GM12873 (cell line): Measurements from ENCODE around the gene THAP5.

ENCODE experiments used
- CTCF ChIP-seq: IDR thresholded peaks from 2 replicates; pipeline ENCODE4 v1.5.1; 2012; ENCODE audit warnings: low read depth, mild to moderate bottlenecking, moderate library complexity, low read length, control low read depth; ENCODE audit not compliant: insufficient read depth; ENCODE audit errors: missing control alignments

Gene THAP5

GRCh38 chr7:108568801-108569380, 615 bp downstream of the THAP5 start:
- no peak for TF ChIP-seq CTCF

- no peak for TF ChIP-seq CTCF
Observed at GRCh38 chr7:108565987-108566386, 3.5 kb downstream of the THAP5 start.

- no peak for TF ChIP-seq CTCF
Observed at GRCh38 chr7:108561047-108561619, 8.4 kb downstream of the THAP5 start.

- TF ChIP-seq CTCF = no peak
Observed at GRCh38 chr7:108559253-108559652, 10.3 kb downstream of the THAP5 start.

GRCh38 chr7:108557617-108558016, 11.9 kb downstream of the THAP5 start:
- no peak for TF ChIP-seq CTCF

GRCh38 chr7:108557191-108557590, 12.3 kb downstream of the THAP5 start:
- TF ChIP-seq CTCF = no peak

- TF ChIP-seq CTCF = no peak
Observed at GRCh38 chr7:108541478-108541877, 28.0 kb downstream of the THAP5 start.
